ENCODE data around the gene GPSM3.
"Not testable (repeated sequence)": the region's sequence is repeated elsewhere in the genome, so short reads cannot be mapped to it uniquely, and the experiment has no call there.

Gene GPSM3

GRCh38 chr6:32194825-32195651 is 2.6 kb upstream of the GPSM3 start:
- Histone ChIP-seq H3K36me3 (ENCODE audit: control insufficient read depth in 5 of 5, insufficient read depth in 5 of 5, low read length in 5 of 5) (peaks cover 0 to 10% (median 0%) of the 10 kb centered on the region in 5 donors), H3K4me3 (ENCODE audit: low read depth in 1 of 5, low read length in 5 of 5) (peak overlapping the region; percentile 52 to 62 (median 60)), H3K27me3 (ENCODE audit: control insufficient read depth in 5 of 5, insufficient read depth in 4 of 5, low read length in 5 of 5) (peaks cover 0 to 4% (median 0%) of the 10 kb centered on the region in 5 donors), H3K4me1 (ENCODE audit: control insufficient read depth in 5 of 5, insufficient read depth in 5 of 5, low read length in 5 of 5) (peaks cover 25 to 70% (median 47%) of the 10 kb centered on the region in 5 donors), H3K9me3 (ENCODE audit: control insufficient read depth in 5 of 5, low read length in 5 of 5) (no peaks in the 10 kb centered on the region), H3K9ac (ENCODE audit: low read length in 5 of 5) (peak overlapping the region; percentile 51 to 84 (median 61)), H3K27ac (ENCODE audit: low read depth, low read length) (peak overlapping the region; percentile 97)

GRCh38 chr6:32194388-32194787 is 1.9 kb upstream of the GPSM3 start:
- Histone ChIP-seq H3K4me1 (ENCODE audit: control insufficient read depth in 5 of 5, insufficient read depth in 5 of 5, low read length in 5 of 5) (peaks cover 25 to 71% (median 48%) of the 10 kb centered on the region in 5 donors), H3K9me3 (ENCODE audit: control insufficient read depth in 5 of 5, low read length in 5 of 5) (no peaks in the 10 kb centered on the region), H3K4me3 (ENCODE audit: low read depth in 1 of 5, low read length in 5 of 5) (no peak overlapping the region), H3K27ac (ENCODE audit: low read depth, low read length) (peak overlapping the region; percentile 97), H3K9ac (ENCODE audit: low read length in 5 of 5) (no peak overlapping the region), H3K27me3 (ENCODE audit: control insufficient read depth in 5 of 5, insufficient read depth in 4 of 5, low read length in 5 of 5) (peaks cover 0 to 4% (median 0%) of the 10 kb centered on the region in 5 donors), H3K36me3 (ENCODE audit: control insufficient read depth in 5 of 5, insufficient read depth in 5 of 5, low read length in 5 of 5) (peaks cover 0 to 10% (median 0%) of the 10 kb centered on the region in 5 donors)

- Histone ChIP-seq H3K27ac (ENCODE audit: low read depth, low read length) (peak overlapping the region; percentile 97), H3K4me3 (ENCODE audit: low read depth in 1 of 5, low read length in 5 of 5) (peak overlapping the region in 4 of 5 donors; percentile 27 to 67 (median 49)), H3K9ac (ENCODE audit: low read length in 5 of 5) (peak overlapping the region in 1 of 5 donors; percentile 61), H3K4me1 (ENCODE audit: control insufficient read depth in 5 of 5, insufficient read depth in 5 of 5, low read length in 5 of 5) (peaks cover 30 to 76% (median 61%) of the 10 kb centered on the region in 5 donors)
- not testable (repeated sequence) for H3K36me3 ChIP-seq (ENCODE audit: control insufficient read depth in 5 of 5, insufficient read depth in 5 of 5, low read length in 5 of 5); H3K9me3 ChIP-seq (ENCODE audit: control insufficient read depth in 5 of 5, low read length in 5 of 5); H3K27me3 ChIP-seq (ENCODE audit: control insufficient read depth in 5 of 5, insufficient read depth in 4 of 5, low read length in 5 of 5)
These were observed 653 bp upstream of the GPSM3 start for GRCh38 chr6:32193096-32193495.

DNA sequence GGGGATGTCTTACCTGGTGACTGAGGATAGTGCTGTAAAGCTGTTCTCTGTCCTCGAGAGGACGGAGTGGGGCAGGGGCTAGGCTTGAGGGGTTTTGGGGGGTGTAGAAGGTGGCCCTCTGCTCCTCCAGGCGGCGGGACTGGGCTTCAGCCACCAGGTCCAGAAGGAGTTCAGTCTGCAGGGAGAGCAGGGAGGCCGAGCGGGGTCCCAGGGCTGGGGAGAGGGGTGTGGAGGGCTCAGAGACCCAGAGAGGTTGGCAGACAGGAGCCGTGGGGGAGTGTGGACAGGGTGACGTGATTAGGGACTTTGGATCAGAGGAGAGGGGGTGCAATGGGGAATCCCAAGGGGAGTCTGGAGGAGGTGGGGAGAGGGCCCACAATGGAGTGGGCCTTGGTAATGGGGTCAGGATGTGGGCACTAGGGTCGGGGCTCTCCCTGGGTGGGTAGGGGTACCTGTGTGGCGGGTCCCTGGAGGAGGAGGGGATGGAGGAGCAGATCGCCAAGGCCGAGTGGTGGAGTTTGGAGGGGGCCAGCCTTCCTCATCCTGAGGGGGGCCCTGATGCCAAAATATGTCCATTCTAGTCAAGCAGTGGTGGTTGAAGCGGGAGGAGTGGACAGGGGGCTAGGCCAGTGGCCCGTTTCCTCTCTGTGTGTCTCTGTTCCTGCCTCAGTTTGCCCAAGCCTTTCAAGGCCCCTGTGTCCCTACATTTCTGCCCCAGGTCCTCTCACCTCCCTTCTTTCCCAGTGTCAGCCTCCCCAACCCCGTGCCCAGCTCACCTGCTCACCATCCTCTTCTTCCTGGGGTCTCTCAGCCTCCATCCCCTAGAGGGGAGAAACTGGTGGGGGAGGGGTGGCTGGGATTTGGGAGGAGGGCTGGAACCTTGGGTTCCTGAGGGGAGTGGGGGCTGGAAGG is 491 bp downstream of the GPSM3 start:
- peak overlapping the region in 3 of 5 donors; percentile 60 to 96 (median 79) for H3K9ac ChIP-seq (ENCODE audit: low read length in 5 of 5)
- peak overlapping the region; percentile 97 for H3K27ac ChIP-seq (ENCODE audit: low read depth, low read length)
- H3K36me3 ChIP-seq (ENCODE audit: control insufficient read depth in 5 of 5, insufficient read depth in 5 of 5, low read length in 5 of 5), result peaks cover 0 to 12% (median 10%) of the 10 kb centered on the region in 5 donors
- H3K4me1 ChIP-seq (ENCODE audit: control insufficient read depth in 5 of 5, insufficient read depth in 5 of 5, low read length in 5 of 5), result peaks cover 28 to 79% (median 65%) of the 10 kb centered on the region in 5 donors
- H3K27me3 ChIP-seq (ENCODE audit: control insufficient read depth in 5 of 5, insufficient read depth in 4 of 5, low read length in 5 of 5), result peaks cover 0 to 4% (median 0%) of the 10 kb centered on the region in 5 donors
- peak overlapping the region; percentile 55 to 67 (median 58) for H3K4me3 ChIP-seq (ENCODE audit: low read depth in 1 of 5, low read length in 5 of 5)
- H3K9me3 ChIP-seq (ENCODE audit: control insufficient read depth in 5 of 5, low read length in 5 of 5), result no peaks in the 10 kb centered on the region

GRCh38 chr6:32190911-32191677 is 1.3 kb downstream of the GPSM3 start:
- H3K36me3 ChIP-seq (ENCODE audit: control insufficient read depth in 5 of 5, insufficient read depth in 5 of 5, low read length in 5 of 5), result peaks cover 0 to 20% (median 16%) of the 10 kb centered on the region in 5 donors
- peaks cover 0 to under 1% (median 0%) of the 10 kb centered on the region in 5 donors for H3K27me3 ChIP-seq (ENCODE audit: control insufficient read depth in 5 of 5, insufficient read depth in 4 of 5, low read length in 5 of 5)
- H3K4me3 ChIP-seq (ENCODE audit: low read depth in 1 of 5, low read length in 5 of 5), result peak overlapping the region; percentile 43 to 77 (median 67)
- peaks cover 22 to 79% (median 65%) of the 10 kb centered on the region in 5 donors for H3K4me1 ChIP-seq (ENCODE audit: control insufficient read depth in 5 of 5, insufficient read depth in 5 of 5, low read length in 5 of 5)
- H3K27ac ChIP-seq (ENCODE audit: low read depth, low read length), result peak overlapping the region; percentile 97
- peak overlapping the region; percentile 73 to 96 (median 92) for H3K9ac ChIP-seq (ENCODE audit: low read length in 5 of 5)
- no peaks in the 10 kb centered on the region for H3K9me3 ChIP-seq (ENCODE audit: control insufficient read depth in 5 of 5, low read length in 5 of 5)

DNA sequence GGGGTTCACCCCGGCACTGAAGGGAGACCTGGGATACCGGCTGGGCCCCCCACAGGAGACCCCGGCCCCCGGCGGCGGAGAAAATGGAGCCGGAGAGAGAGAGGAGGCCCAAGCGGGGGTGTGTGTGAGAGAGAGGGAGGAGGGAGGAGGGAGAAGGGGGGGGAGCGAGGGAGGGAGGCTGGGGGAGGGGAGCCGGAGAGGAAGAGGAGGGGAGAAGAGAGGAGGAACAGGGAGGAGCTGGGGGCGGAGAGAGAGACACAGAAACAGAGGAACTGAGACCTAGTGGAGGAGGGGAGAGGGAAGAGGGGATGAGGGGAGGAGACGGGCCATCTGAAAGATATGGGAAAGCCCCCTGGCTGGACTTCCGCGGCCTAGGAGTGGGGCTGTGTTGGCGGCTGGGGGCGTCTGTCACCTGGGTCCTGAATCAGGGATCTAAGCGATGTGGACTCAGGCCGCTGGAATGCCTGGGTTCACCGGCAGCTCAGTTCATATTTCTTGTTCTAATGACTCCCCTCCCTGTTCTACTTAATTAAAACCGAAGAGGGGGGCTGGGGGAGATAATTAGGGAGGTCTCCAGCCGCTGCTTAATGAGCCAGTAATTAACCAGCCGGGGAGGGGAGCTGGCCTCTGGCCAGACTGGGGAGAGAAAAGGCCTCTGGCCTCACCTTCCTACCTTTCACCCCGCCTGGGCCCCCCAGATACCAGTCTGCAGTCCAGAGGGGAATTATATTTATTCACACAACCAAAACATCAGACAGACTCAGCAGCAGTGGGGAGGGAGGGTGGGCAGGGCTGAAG is 2.2 kb downstream of the GPSM3 start, which contains the start of gene PBX2:
Gene PBX2 (minus strand): TSS at position 149 of the 798 bp plus-strand sequence. CDS start 287 bp downstream, outside the sequence.
- H3K36me3 ChIP-seq (ENCODE audit: control insufficient read depth in 5 of 5, insufficient read depth in 5 of 5, low read length in 5 of 5), result peaks cover 0 to 22% (median 16%) of the 10 kb centered on the region in 5 donors
- peak within 1 kb of the TSS; percentile 97 for H3K27ac ChIP-seq (ENCODE audit: low read depth, low read length)
- H3K9me3 ChIP-seq (ENCODE audit: control insufficient read depth in 5 of 5, low read length in 5 of 5), result no peaks in the 10 kb centered on the region
- H3K27me3 ChIP-seq (ENCODE audit: control insufficient read depth in 5 of 5, insufficient read depth in 4 of 5, low read length in 5 of 5), result no peaks in the 10 kb centered on the region
- H3K4me3 ChIP-seq (ENCODE audit: low read depth in 1 of 5, low read length in 5 of 5), result peak within 1 kb of the TSS; percentile 62 to 77 (median 68)
- H3K9ac ChIP-seq (ENCODE audit: low read length in 5 of 5), result peak within 1 kb of the TSS; percentile 73 to 96 (median 92)
- peaks cover 18 to 79% (median 65%) of the 10 kb centered on the region in 5 donors for H3K4me1 ChIP-seq (ENCODE audit: control insufficient read depth in 5 of 5, insufficient read depth in 5 of 5, low read length in 5 of 5)

GRCh38 chr6:32189742-32190053 is 2.7 kb downstream of the GPSM3 start:
- Histone ChIP-seq H3K9me3 (ENCODE audit: control insufficient read depth in 5 of 5, low read length in 5 of 5) (no peaks in the 10 kb centered on the region), H3K27ac (ENCODE audit: low read depth, low read length) (peak overlapping the region; percentile 97), H3K4me1 (ENCODE audit: control insufficient read depth in 5 of 5, insufficient read depth in 5 of 5, low read length in 5 of 5) (peaks cover 13 to 73% (median 59%) of the 10 kb centered on the region in 5 donors), H3K36me3 (ENCODE audit: control insufficient read depth in 5 of 5, insufficient read depth in 5 of 5, low read length in 5 of 5) (peaks cover 0 to 22% (median 16%) of the 10 kb centered on the region in 5 donors), H3K27me3 (ENCODE audit: control insufficient read depth in 5 of 5, insufficient read depth in 4 of 5, low read length in 5 of 5) (no peaks in the 10 kb centered on the region), H3K4me3 (ENCODE audit: low read depth in 1 of 5, low read length in 5 of 5) (peak overlapping the region; percentile 35 to 76 (median 68)), H3K9ac (ENCODE audit: low read length in 5 of 5) (peak overlapping the region; percentile 73 to 87 (median 85))

- peak overlapping the region; percentile 97 for H3K27ac ChIP-seq (ENCODE audit: low read depth, low read length)
- H3K4me1 ChIP-seq (ENCODE audit: control insufficient read depth in 5 of 5, insufficient read depth in 5 of 5, low read length in 5 of 5), result peaks cover 13 to 71% (median 54%) of the 10 kb centered on the region in 5 donors
These were observed 3.2 kb downstream of the GPSM3 start for GRCh38 chr6:32189069-32189741.

More at GRCh38 chr6:32189069-32189741, 3.2 kb downstream of the GPSM3 start:
- Histone ChIP-seq H3K9ac (ENCODE audit: low read length in 5 of 5) (peak overlapping the region; percentile 73 to 87 (median 85)), H3K9me3 (ENCODE audit: control insufficient read depth in 5 of 5, low read length in 5 of 5) (no peaks in the 10 kb centered on the region), H3K27me3 (ENCODE audit: control insufficient read depth in 5 of 5, insufficient read depth in 4 of 5, low read length in 5 of 5) (no peaks in the 10 kb centered on the region), H3K4me3 (ENCODE audit: low read depth in 1 of 5, low read length in 5 of 5) (peak overlapping the region; percentile 35 to 76 (median 68)), H3K36me3 (ENCODE audit: control insufficient read depth in 5 of 5, insufficient read depth in 5 of 5, low read length in 5 of 5) (peaks cover 0 to 24% (median 16%) of the 10 kb centered on the region in 5 donors)

Data from subcutaneous abdominal adipose tissue (tissue), 5 donors.